ENCODE measurements around the gene ROR2. TPM values are rescaled to one million over a fixed set of nuclear protein-coding genes. Genes with fewer than 3 reads are reported as not detected.

Gene ROR2
- total and polyA plus RNA-seq, 10 donors, result 0.65 to 15.6 (median 6.0) TPM

GRCh38 chr9:91760906-91761305 is 189.1 kb downstream of the ROR2 start:
- H3K36me3 ChIP-seq, result no peaks in the 10 kb centered on the region
- TF ChIP-seq POLR2A (IDR thresholded peaks at IDR 0.05) (no peak), POLR2AphosphoS5 (IDR thresholded peaks at IDR 0.05) (no peak), CTCF (IDR thresholded peaks at IDR 0.05 in 8 of 11, conservative IDR thresholded peaks at IDR 0.05 in 3 of 11) (no peak)
- intact Hi-C loops (cut with DNase I; ENCODE audit: low total_unique reads), result no loop called here
- 40 to 63% (median 47%) methylated on average over 1 of the region's 1 CpG for WGBS, 5 donors
- no peak overlapping the region for H3K4me3 ChIP-seq
- H3K27me3 ChIP-seq (replicated peaks in 1 of 7), result peaks cover 0 to 18% (median 0%) of the 10 kb centered on the region in 7 donors
- no peak for DNase-seq
- H3K9me3 ChIP-seq, result peaks cover 0 to 20% (median 2%) of the 10 kb centered on the region in 8 donors
- no peak overlapping the region for H3K27ac ChIP-seq
- H3K4me1 ChIP-seq, result no peaks in the 10 kb centered on the region

- H3K27me3 ChIP-seq (replicated peaks in 1 of 7), result peaks cover 0 to 9% (median 0%) of the 10 kb centered on the region in 7 donors
- no peaks in the 10 kb centered on the region for H3K4me1 ChIP-seq
- H3K4me3 ChIP-seq, result no peak overlapping the region
- TF ChIP-seq CTCF (IDR thresholded peaks at IDR 0.05 in 8 of 11, conservative IDR thresholded peaks at IDR 0.05 in 3 of 11) (peak in 6 of 11 experiments; percentile 18 to 61 (median 43)), POLR2AphosphoS5 (IDR thresholded peaks at IDR 0.05) (no peak)
- 43 to 61% (median 49%) methylated on average over 5 of the region's 5 CpGs for WGBS, 5 donors
- intact Hi-C loops (cut with DNase I; ENCODE audit: low total_unique reads), result no loop called here
- DNase-seq, result no peak
- no peak overlapping the region for H3K27ac ChIP-seq
- no peaks in the 10 kb centered on the region for H3K36me3 ChIP-seq
- H3K9me3 ChIP-seq, result peaks cover 0 to 11% (median 0%) of the 10 kb centered on the region in 8 donors
Measured at GRCh38 chr9:91758491-91758981, 191.5 kb downstream of the ROR2 start.

- Histone ChIP-seq H3K9me3 (peaks cover 0 to 11% (median 0%) of the 10 kb centered on the region in 8 donors), H3K4me1 (no peaks in the 10 kb centered on the region)
- 80 to 89% (median 88%) methylated on average over 4 of the region's 4 CpGs for WGBS, 5 donors
Measured at GRCh38 chr9:91757782-91758181, 192.2 kb downstream of the ROR2 start.

GRCh38 chr9:91756510-91756780 is 193.6 kb downstream of the ROR2 start:
- 78 to 91% (median 89%) methylated on average over 4 of the region's 4 CpGs for WGBS, 5 donors

More at GRCh38 chr9:91757782-91758181, 192.2 kb downstream of the ROR2 start:
- H3K36me3 ChIP-seq, result no peaks in the 10 kb centered on the region
- no peak overlapping the region for H3K4me3 ChIP-seq
- intact Hi-C loops (cut with DNase I; ENCODE audit: low total_unique reads), result no loop called here
- peaks cover 0 to 9% (median 0%) of the 10 kb centered on the region in 7 donors for H3K27me3 ChIP-seq (replicated peaks in 1 of 7)
- TF ChIP-seq CTCF (IDR thresholded peaks at IDR 0.05 in 8 of 11, conservative IDR thresholded peaks at IDR 0.05 in 3 of 11) (no peak), POLR2AphosphoS5 (IDR thresholded peaks at IDR 0.05) (no peak), POLR2A (IDR thresholded peaks at IDR 0.05) (no peak)
- no peak overlapping the region for H3K27ac ChIP-seq
- DNase-seq, result no peak

More at GRCh38 chr9:91756510-91756780, 193.6 kb downstream of the ROR2 start:
- Histone ChIP-seq H3K36me3 (no peaks in the 10 kb centered on the region), H3K27me3 (replicated peaks in 1 of 7) (peaks cover 0 to 9% (median 0%) of the 10 kb centered on the region in 7 donors), H3K27ac (no peak overlapping the region), H3K4me1 (no peaks in the 10 kb centered on the region), H3K4me3 (no peak overlapping the region), H3K9me3 (peaks cover 0 to 3% (median 0%) of the 10 kb centered on the region in 8 donors)
- DNase-seq, result no peak
- TF ChIP-seq CTCF (IDR thresholded peaks at IDR 0.05 in 8 of 11, conservative IDR thresholded peaks at IDR 0.05 in 3 of 11) (no peak), POLR2A (IDR thresholded peaks at IDR 0.05) (no peak), POLR2AphosphoS5 (IDR thresholded peaks at IDR 0.05) (no peak)
- intact Hi-C loops (cut with DNase I; ENCODE audit: low total_unique reads), result no loop called here
